WTC11 (cell line): ENCODE measurements around the gene METTL3. TPM values are rescaled to one million over a fixed set of nuclear protein-coding genes. Genes with fewer than 3 reads are reported as not detected.
A peak's percentile ranks its signal among the peaks of the same experiment; 100 is the strongest.

Experiments
- ATAC-seq: fragments of 200-7000 bp; cut with Tn5 transposase; 2 replicates; pipeline ENCODE4 v1.10.0; 2021; ENCODE audit warnings: mild to moderate bottlenecking, moderate library complexity
- CTCF ChIA-PET: fragments of 300-600 bp; sonication (Branson Sonifier 250); formaldehyde crosslinking; loops from one replicate; lab custom pipeline; 2021; ENCODE audit warnings: antibody characterized with exemption; lab: Charles Lee
- POLR2A ChIA-PET: fragments of 350-600 bp; sonication (Branson Sonifier 250); formaldehyde crosslinking; loops from one replicate; lab custom pipeline; 2021; ENCODE audit warnings: antibody characterized with exemption; lab: Charles Lee
- DNase-seq: peaks from one replicate; pipeline ENCODE4 v3.0.0; 2021; ENCODE audit warnings: low spot score
- H3K27ac Mint-ChIP-seq: 2 replicates; pipeline ENCODE4 v1.8.0; 2021; ENCODE audit warnings: mixed read lengths
- H3K27me3 Mint-ChIP-seq: 2 replicates; pipeline ENCODE4 v1.8.0; 2021; ENCODE audit warnings: low read depth, mild to moderate bottlenecking, moderate library complexity, mixed read lengths
- H3K36me3 Mint-ChIP-seq: 2 replicates; pipeline ENCODE4 v1.8.0; 2021; ENCODE audit warnings: mixed read lengths
- H3K4me1 Mint-ChIP-seq: 2 replicates; pipeline ENCODE4 v1.8.0; 2022; ENCODE audit warnings: mixed read lengths
- H3K4me3 Mint-ChIP-seq: 2 replicates; pipeline ENCODE4 v1.8.0; 2021; ENCODE audit warnings: mild to moderate bottlenecking, moderate library complexity, mixed read lengths
- H3K9me3 Mint-ChIP-seq: 2 replicates; pipeline ENCODE4 v1.8.0; 2021; ENCODE audit warnings: mixed read lengths
- ARID4B ChIP-seq: sonication (generic); formaldehyde crosslinking; IDR thresholded peaks from 2 replicates; pipeline ENCODE4 v1.8.0; 2023; ENCODE audit warnings: missing genetic modification reagents, mild to moderate bottlenecking, borderline replicate concordance
- ATF2 ChIP-seq: sonication (generic); formaldehyde crosslinking; IDR thresholded peaks from 2 replicates; pipeline ENCODE4 v1.8.1; 2022; ENCODE audit warnings: low read depth, missing genetic modification reagents, borderline replicate concordance
- CDX4 ChIP-seq: fragments of 250-450 bp; sonication (Bioruptor Pico); IDR thresholded peaks from 2 replicates; pipeline ENCODE4 v1.9.0; 2021; ENCODE audit warnings: moderate library complexity, mild to moderate bottlenecking, inconsistent platforms, borderline replicate concordance
- CREB1 ChIP-seq: sonication (generic); formaldehyde crosslinking; IDR thresholded peaks from 2 replicates; pipeline ENCODE4 v1.8.0; 2023; ENCODE audit warnings: mild to moderate bottlenecking, missing genetic modification reagents
- CREM ChIP-seq: sonication (generic); formaldehyde crosslinking; IDR thresholded peaks from 2 replicates; pipeline ENCODE4 v1.8.1; 2022; ENCODE audit warnings: mild to moderate bottlenecking, missing genetic modification reagents, moderate library complexity
- CTCF ChIP-seq: fragments of 200-600 bp; IDR thresholded peaks from 2 replicates; pipeline ENCODE4 v1.8.0; 2022; ENCODE audit warnings: antibody characterized with exemption
- E2F1 ChIP-seq: sonication (generic); formaldehyde crosslinking; IDR thresholded peaks from 2 replicates; pipeline ENCODE4 v1.8.0; 2022; ENCODE audit warnings: mild to moderate bottlenecking, missing genetic modification reagents
- ETV6 ChIP-seq: sonication (generic); formaldehyde crosslinking; IDR thresholded peaks from 2 replicates; pipeline ENCODE4 v1.8.1; 2022; ENCODE audit warnings: mild to moderate bottlenecking, missing genetic modification reagents
- JAZF1 ChIP-seq: fragments of 250-450 bp; sonication (Bioruptor Pico); IDR thresholded peaks from 2 replicates; pipeline ENCODE4 v1.9.0; 2021; ENCODE audit warnings: moderate library complexity, mild to moderate bottlenecking, inconsistent platforms
- PREB ChIP-seq: sonication (generic); formaldehyde crosslinking; IDR thresholded peaks from 2 replicates; pipeline ENCODE4 v1.8.1; 2022; ENCODE audit warnings: mild to moderate bottlenecking, missing genetic modification reagents, moderate library complexity, borderline replicate concordance
- SP1 ChIP-seq: sonication (generic); formaldehyde crosslinking; conservative IDR thresholded peaks from 2 replicates; pipeline ENCODE4 v1.8.1; 2022; ENCODE audit warnings: missing genetic modification reagents
- TCF7 ChIP-seq: sonication (generic); formaldehyde crosslinking; IDR thresholded peaks from 2 replicates; pipeline ENCODE4 v1.8.0; 2022; ENCODE audit warnings: mild to moderate bottlenecking, low read depth, missing genetic modification reagents, moderate library complexity
- USF2 ChIP-seq: sonication (generic); formaldehyde crosslinking; IDR thresholded peaks from 2 replicates; pipeline ENCODE4 v1.8.1; 2023; ENCODE audit warnings: mild to moderate bottlenecking, missing genetic modification reagents, moderate library complexity
- ZNF121 ChIP-seq: sonication (generic); formaldehyde crosslinking; IDR thresholded peaks from 2 replicates; pipeline ENCODE4 v1.8.0; 2023; ENCODE audit warnings: missing genetic modification reagents
- ZNF232 ChIP-seq: sonication (generic); formaldehyde crosslinking; IDR thresholded peaks from 2 replicates; pipeline ENCODE4 v1.8.0; 2022; ENCODE audit warnings: mild to moderate bottlenecking, missing genetic modification reagents
- ZNF263 ChIP-seq: sonication (generic); formaldehyde crosslinking; IDR thresholded peaks from 2 replicates; pipeline ENCODE4 v1.8.1; 2022; ENCODE audit warnings: low read depth, mild to moderate bottlenecking, moderate library complexity, missing genetic modification reagents
- ZNF396 ChIP-seq: fragments of 250-450 bp; sonication (Bioruptor Pico); IDR thresholded peaks from 2 replicates; pipeline ENCODE4 v1.8.0; 2021; ENCODE audit warnings: mild to moderate bottlenecking, moderate library complexity, borderline replicate concordance
- ZNF423 ChIP-seq: fragments of 250-450 bp; sonication (Bioruptor Pico); IDR thresholded peaks from 2 replicates; pipeline ENCODE4 v2.1.2; 2022; ENCODE audit warnings: mild to moderate bottlenecking, moderate library complexity
- ZSCAN18 ChIP-seq: fragments of 250-450 bp; sonication (Bioruptor Pico); IDR thresholded peaks from 2 replicates; pipeline ENCODE4 v2.1.2; 2022; ENCODE audit warnings: mild to moderate bottlenecking, moderate library complexity
- total RNA-seq: library from RNA; stranded (reverse); gene quantifications from 3 replicates; pipeline ENCODE4 v1.2.3, GENCODE V29; 2021

METTL3 gene
- total RNA-seq, 1 experiment from 2014 or later, result 93.2 TPM

GRCh38 chr14:21496453-21496852 lies 14.7 kb downstream of the METTL3 start:
- DNase-seq, result no peak
- H3K27me3 Mint-ChIP-seq, result no peaks in the 10 kb centered on the region
- H3K36me3 Mint-ChIP-seq, result peaks cover 82% of the 10 kb centered on the region
- ChIA-PET POLR2A (interaction anchor here (1.4 kb wide), 1 partner anchor 29 kb away, joined by 3 read pairs; the partner anchor contains the start of gene SALL2), CTCF (interaction anchor here (1.3 kb wide), 1 partner anchor 15 kb away, joined by 4 read pairs; the partner anchor contains the start of gene METTL3)
- TF ChIP-seq SP1 (CRISPR knock-in tag) (no peak), ARID4B (CRISPR knock-in tag) (no peak), ETV6 (CRISPR knock-in tag) (no peak), ZNF232 (CRISPR knock-in tag) (no peak), ZNF396 (CRISPR knock-in tag) (no peak), PREB (CRISPR knock-in tag) (no peak), CTCF (no peak), ZNF423 (CRISPR knock-in tag) (no peak), JAZF1 (no peak), ATF2 (CRISPR knock-in tag) (no peak), ZNF263 (CRISPR knock-in tag) (no peak), ZSCAN18 (CRISPR knock-in tag) (no peak), TCF7 (CRISPR knock-in tag) (no peak), ZNF121 (CRISPR knock-in tag) (no peak), CREB1 (CRISPR knock-in tag) (no peak), CDX4 (CRISPR knock-in tag) (no peak), CREM (CRISPR knock-in tag) (no peak), USF2 (CRISPR knock-in tag) (no peak), E2F1 (CRISPR knock-in tag) (no peak)
- no peak overlapping the region for H3K4me3 Mint-ChIP-seq
- H3K9me3 Mint-ChIP-seq, result no peaks in the 10 kb centered on the region
- H3K27ac Mint-ChIP-seq, result peak overlapping the region; percentile 50
- ATAC-seq, result no peak
- H3K4me1 Mint-ChIP-seq, result peaks cover 26% of the 10 kb centered on the region
